Measurements from ENCODE around the gene RIC3. TPM values are rescaled to one million over a fixed set of nuclear protein-coding genes. Genes with fewer than 3 reads are reported as not detected.

The RIC3 gene
- total RNA-seq, 6 donors from 2014 or later, result 8.2 to 44.0 (median 12.2) TPM

DNA sequence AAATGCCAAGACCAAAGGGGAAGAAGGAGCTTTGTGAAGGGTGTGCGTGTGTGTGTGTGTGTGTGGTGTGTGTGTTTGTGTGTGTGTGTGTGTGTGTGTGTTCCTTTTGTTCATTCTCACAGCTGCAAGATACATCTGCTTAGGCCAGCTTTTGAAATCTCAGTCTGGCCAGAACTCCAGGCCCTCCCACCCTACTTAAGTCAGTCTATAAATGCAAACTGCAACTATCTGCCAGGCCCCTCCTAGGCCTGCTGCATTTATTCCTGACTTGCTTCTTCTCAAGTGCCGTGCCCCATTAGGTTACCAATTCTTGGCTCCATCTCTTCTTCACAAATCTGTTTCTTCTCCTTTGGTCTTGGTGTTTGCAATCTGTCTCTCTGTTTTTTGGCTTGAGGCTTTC lies 21.6 kb upstream of the RIC3 start:
- Histone ChIP-seq H3K27ac (no peak overlapping the region), H3K27me3 (no peaks in the 10 kb centered on the region), H3K4me3 (no peak overlapping the region), H3K9me3 (no peaks in the 10 kb centered on the region), H3K4me1 (no peaks in the 10 kb centered on the region), H3K36me3 (no peaks in the 10 kb centered on the region)
- 42 to 44% methylated on average over 2 of the region's 2 CpGs for WGBS, 2 donors
- TF ChIP-seq CTCF (IDR thresholded peaks at IDR 0.05) (no peak), EP300 (IDR thresholded peaks at IDR 0.05) (no peak), POLR2A (IDR thresholded peaks at IDR 0.05) (no peak)
- DNase-seq, result no peak
- no peak for ATAC-seq (ENCODE audit: low FRiP score in 2 of 2)

GRCh38 chr11:8186429-8186828 lies 17.6 kb upstream of the RIC3 start:
- no peaks in the 10 kb centered on the region for H3K4me1 ChIP-seq
- no peaks in the 10 kb centered on the region for H3K36me3 ChIP-seq
- WGBS, 2 donors, result 73 to 94% methylated on average over 2 of the region's 2 CpGs
- no peak for DNase-seq
- TF ChIP-seq POLR2A (IDR thresholded peaks at IDR 0.05) (no peak), EP300 (IDR thresholded peaks at IDR 0.05) (no peak)
- ATAC-seq (ENCODE audit: low FRiP score in 2 of 2), result no peak
- H3K27ac ChIP-seq, result no peak overlapping the region
- no peaks in the 10 kb centered on the region for H3K27me3 ChIP-seq
- no peaks in the 10 kb centered on the region for H3K9me3 ChIP-seq
- H3K4me3 ChIP-seq, result no peak overlapping the region

DNA sequence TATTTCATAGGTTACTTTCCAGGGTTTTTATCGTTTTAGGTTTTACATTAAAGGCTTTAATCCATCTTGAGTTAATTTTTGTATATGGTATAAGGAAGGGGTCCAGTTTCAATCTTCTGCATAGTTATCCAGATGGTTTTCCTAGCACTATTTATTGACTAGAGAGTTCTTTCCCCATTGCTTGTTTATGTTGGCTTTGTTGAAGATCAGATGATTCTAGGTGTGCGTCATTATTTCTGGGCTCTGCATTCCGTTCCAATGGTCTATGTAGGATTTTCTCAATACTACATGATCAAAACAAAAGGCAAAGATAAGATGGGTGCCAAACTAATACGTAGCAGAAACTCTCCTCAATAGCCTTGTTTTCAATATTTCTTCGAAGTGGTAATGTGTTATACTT lies 14.3 kb upstream of the RIC3 start:
- 75 to 78% methylated on average over 5 of the region's 5 CpGs for WGBS, 2 donors
- H3K4me3 ChIP-seq, result no peak overlapping the region
- no peak overlapping the region for H3K27ac ChIP-seq
- H3K9me3 ChIP-seq, result no peaks in the 10 kb centered on the region
- ATAC-seq (ENCODE audit: low FRiP score in 2 of 2) (no peak), DNase-seq (no peak)
- no peak for TF ChIP-seq EP300 (IDR thresholded peaks at IDR 0.05)
- TF ChIP-seq CTCF (IDR thresholded peaks at IDR 0.05), result no peak
- no peak for TF ChIP-seq POLR2AphosphoS5 (IDR thresholded peaks at IDR 0.05)
- TF ChIP-seq POLR2A (IDR thresholded peaks at IDR 0.05), result no peak
- no peaks in the 10 kb centered on the region for H3K36me3 ChIP-seq
- H3K27me3 ChIP-seq, result no peaks in the 10 kb centered on the region
- no peaks in the 10 kb centered on the region for H3K4me1 ChIP-seq

DNA sequence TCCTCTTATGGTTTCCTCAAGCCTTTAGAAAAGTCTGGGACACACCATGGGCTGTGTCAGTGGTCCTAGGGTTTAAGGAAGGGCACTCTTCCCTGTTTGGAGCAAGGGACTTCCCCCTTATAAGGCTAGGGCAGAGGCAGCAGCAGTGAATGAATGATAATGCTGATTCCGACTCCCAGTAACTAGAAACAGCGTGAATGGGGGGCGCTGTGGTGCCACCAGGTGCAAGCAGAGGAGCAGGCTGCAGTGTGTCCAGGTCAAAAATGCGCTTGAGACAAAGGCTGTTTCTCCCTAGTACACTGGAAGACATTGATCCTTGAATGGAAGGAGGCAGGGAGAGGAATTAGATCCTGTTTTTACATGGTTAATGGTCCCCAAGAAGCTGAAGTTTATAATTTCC lies 11.6 kb upstream of the RIC3 start:
- Histone ChIP-seq H3K4me1 (no peaks in the 10 kb centered on the region), H3K27me3 (no peaks in the 10 kb centered on the region), H3K4me3 (no peak overlapping the region), H3K27ac (no peak overlapping the region), H3K36me3 (no peaks in the 10 kb centered on the region), H3K9me3 (no peaks in the 10 kb centered on the region)
- 53 to 54% methylated on average over 4 of the region's 4 CpGs for WGBS, 2 donors
- no peak for TF ChIP-seq POLR2AphosphoS5 (IDR thresholded peaks at IDR 0.05)
- TF ChIP-seq CTCF (IDR thresholded peaks at IDR 0.05), result no peak
- no peak for TF ChIP-seq EP300 (IDR thresholded peaks at IDR 0.05)
- TF ChIP-seq POLR2A (IDR thresholded peaks at IDR 0.05), result no peak
- DNase-seq (no peak), ATAC-seq (ENCODE audit: low FRiP score in 2 of 2) (no peak)

GRCh38 chr11:8178297-8178696 lies 9.5 kb upstream of the RIC3 start:
- H3K4me3 ChIP-seq, result no peak overlapping the region
- ATAC-seq (ENCODE audit: low FRiP score in 2 of 2) (no peak), DNase-seq (no peak)
- WGBS, 2 donors, result 57 to 90% methylated on average over 1 of the region's 1 CpG
- H3K9me3 ChIP-seq, result no peaks in the 10 kb centered on the region
- H3K27ac ChIP-seq, result no peak overlapping the region
- H3K27me3 ChIP-seq, result no peaks in the 10 kb centered on the region
- no peaks in the 10 kb centered on the region for H3K36me3 ChIP-seq
- no peaks in the 10 kb centered on the region for H3K4me1 ChIP-seq
- no peak for TF ChIP-seq EP300 (IDR thresholded peaks at IDR 0.05)
- no peak for TF ChIP-seq POLR2A (IDR thresholded peaks at IDR 0.05)
- TF ChIP-seq POLR2AphosphoS5 (IDR thresholded peaks at IDR 0.05), result no peak
- TF ChIP-seq CTCF (IDR thresholded peaks at IDR 0.05), result no peak
